Upper lobe of left lung (tissue), 4 donors: Measurements from ENCODE around the gene TMEM108.

Experiments used
- EP300 ChIP-seq, 4 donors: sonication (generic); formaldehyde crosslinking; IDR thresholded peaks; one replicate each; pipeline ENCODE4 v1.5.1; 2017; ENCODE audit warnings: antibody characterized with exemption in 4 of 4, control low read depth in 2 of 4
- POLR2A ChIP-seq, 4 donors: fragments of 450-650 bp; IDR thresholded peaks; one replicate each; pipeline ENCODE4 v1.5.1; 2016 to 2017; ENCODE audit warnings: antibody characterized with exemption in 4 of 4, mild to moderate bottlenecking in 2 of 4
- POLR2AphosphoS5 ChIP-seq, 2 donors: sonication (generic); formaldehyde crosslinking; IDR thresholded peaks; one replicate each; pipeline ENCODE4 v1.5.1; 2017; ENCODE audit warnings: antibody characterized with exemption in 2 of 2
- TF ChIP-seq, protein P1 (sequence below), 6 experiments: fragments of 450-650 bp in 4 of 6; fragments of 200-600 bp in 2 of 6; sonication (generic) in 2 of 6; IDR thresholded peaks; one replicate each; pipeline ENCODE4 v1.5.1; 2016 to 2019; ENCODE audit warnings: antibody characterized with exemption in 6 of 6

DNA sequence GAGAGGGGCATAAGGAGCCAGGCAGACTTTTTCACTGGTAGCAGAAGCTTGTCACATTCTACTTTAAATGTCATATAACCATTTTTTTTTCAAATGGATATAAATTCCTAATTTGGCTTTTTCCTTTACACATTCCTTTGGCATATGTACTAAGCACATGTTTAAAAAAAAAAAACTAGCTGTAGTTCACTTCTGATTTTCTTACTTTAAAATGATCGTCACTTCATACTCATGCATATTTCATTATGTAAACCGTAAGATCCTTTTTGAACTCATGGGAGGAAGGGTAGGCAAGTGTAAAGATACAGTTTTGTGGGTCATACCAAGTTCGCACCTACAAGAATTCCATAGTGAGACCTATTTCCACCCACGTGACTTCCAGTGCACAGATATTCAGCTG, 316.5 kb downstream of the TMEM108 start:
- TF ChIP-seq EP300 (IDR thresholded peaks at IDR 0.05) (no peak), POLR2A (IDR thresholded peaks at IDR 0.05) (no peak), POLR2AphosphoS5 (IDR thresholded peaks at IDR 0.05) (no peak)
- TF ChIP-seq, protein P1, sequence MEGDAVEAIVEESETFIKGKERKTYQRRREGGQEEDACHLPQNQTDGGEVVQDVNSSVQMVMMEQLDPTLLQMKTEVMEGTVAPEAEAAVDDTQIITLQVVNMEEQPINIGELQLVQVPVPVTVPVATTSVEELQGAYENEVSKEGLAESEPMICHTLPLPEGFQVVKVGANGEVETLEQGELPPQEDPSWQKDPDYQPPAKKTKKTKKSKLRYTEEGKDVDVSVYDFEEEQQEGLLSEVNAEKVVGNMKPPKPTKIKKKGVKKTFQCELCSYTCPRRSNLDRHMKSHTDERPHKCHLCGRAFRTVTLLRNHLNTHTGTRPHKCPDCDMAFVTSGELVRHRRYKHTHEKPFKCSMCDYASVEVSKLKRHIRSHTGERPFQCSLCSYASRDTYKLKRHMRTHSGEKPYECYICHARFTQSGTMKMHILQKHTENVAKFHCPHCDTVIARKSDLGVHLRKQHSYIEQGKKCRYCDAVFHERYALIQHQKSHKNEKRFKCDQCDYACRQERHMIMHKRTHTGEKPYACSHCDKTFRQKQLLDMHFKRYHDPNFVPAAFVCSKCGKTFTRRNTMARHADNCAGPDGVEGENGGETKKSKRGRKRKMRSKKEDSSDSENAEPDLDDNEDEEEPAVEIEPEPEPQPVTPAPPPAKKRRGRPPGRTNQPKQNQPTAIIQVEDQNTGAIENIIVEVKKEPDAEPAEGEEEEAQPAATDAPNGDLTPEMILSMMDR (IDR thresholded peaks at IDR 0.05), result no peak
